ENCODE data around the gene TPRG1L. TPM values are rescaled to one million over a fixed set of nuclear protein-coding genes. Genes with fewer than 3 reads are reported as not detected.

TPRG1L gene
- total and polyA plus RNA-seq, 2 of the 4 experiments (the other 2 are of a cell fraction), result 25.3 to 39.5 TPM

DNA sequence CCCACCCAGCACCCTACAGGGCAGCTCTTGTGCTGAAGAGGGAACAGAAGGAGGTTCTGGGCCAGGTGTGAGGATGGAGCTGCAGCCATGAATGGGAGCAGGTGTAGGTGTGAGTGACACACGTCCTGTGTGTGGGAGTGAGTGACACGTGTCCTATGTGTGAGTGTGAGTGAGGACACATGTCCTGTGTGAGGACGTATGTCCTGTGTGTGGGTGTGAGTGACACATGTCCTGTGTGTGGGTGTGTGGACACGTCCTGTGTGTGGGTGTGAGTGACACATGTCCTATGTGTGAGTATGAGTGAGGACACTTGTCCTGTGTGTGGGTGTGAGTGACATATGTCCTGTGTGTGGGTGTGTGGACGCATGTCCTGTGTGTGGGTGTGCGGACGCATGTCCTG lies 39.9 kb upstream of the TPRG1L start:
- TF ChIP-seq MXI1 (IDR thresholded peaks at IDR 0.05; ENCODE audit: borderline replicate concordance, low read depth, low read length), result no peak
- no peak for TF ChIP-seq RFX5 (IDR thresholded peaks at IDR 0.05; ENCODE audit: low read depth, low read length)
- TF ChIP-seq FOS (IDR thresholded peaks at IDR 0.05; ENCODE audit: low read depth, low read length), result no peak
- TF ChIP-seq CEBPB (IDR thresholded peaks at IDR 0.05; ENCODE audit: low read depth, low read length), result no peak
- TF ChIP-seq BHLHE40 (IDR thresholded peaks at IDR 0.05; ENCODE audit: low read depth, low read length), result no peak
- no peak for TF ChIP-seq CHD1 (IDR thresholded peaks at IDR 0.05; ENCODE audit: low read depth, low read length)
- TF ChIP-seq, protein P1, sequence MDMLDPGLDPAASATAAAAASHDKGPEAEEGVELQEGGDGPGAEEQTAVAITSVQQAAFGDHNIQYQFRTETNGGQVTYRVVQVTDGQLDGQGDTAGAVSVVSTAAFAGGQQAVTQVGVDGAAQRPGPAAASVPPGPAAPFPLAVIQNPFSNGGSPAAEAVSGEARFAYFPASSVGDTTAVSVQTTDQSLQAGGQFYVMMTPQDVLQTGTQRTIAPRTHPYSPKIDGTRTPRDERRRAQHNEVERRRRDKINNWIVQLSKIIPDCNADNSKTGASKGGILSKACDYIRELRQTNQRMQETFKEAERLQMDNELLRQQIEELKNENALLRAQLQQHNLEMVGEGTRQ (IDR thresholded peaks at IDR 0.05; ENCODE audit: low read depth, low read length), result no peak
- TF ChIP-seq NFE2L2 (IDR thresholded peaks at IDR 0.05; ENCODE audit: low read depth, low read length), result no peak
- no peak for TF ChIP-seq RAD21 (IDR thresholded peaks at IDR 0.05; ENCODE audit: low read length)
- no peak for TF ChIP-seq MAFK (IDR thresholded peaks at IDR 0.05; ENCODE audit: low read depth, low read length)
- TF ChIP-seq, protein P2, sequence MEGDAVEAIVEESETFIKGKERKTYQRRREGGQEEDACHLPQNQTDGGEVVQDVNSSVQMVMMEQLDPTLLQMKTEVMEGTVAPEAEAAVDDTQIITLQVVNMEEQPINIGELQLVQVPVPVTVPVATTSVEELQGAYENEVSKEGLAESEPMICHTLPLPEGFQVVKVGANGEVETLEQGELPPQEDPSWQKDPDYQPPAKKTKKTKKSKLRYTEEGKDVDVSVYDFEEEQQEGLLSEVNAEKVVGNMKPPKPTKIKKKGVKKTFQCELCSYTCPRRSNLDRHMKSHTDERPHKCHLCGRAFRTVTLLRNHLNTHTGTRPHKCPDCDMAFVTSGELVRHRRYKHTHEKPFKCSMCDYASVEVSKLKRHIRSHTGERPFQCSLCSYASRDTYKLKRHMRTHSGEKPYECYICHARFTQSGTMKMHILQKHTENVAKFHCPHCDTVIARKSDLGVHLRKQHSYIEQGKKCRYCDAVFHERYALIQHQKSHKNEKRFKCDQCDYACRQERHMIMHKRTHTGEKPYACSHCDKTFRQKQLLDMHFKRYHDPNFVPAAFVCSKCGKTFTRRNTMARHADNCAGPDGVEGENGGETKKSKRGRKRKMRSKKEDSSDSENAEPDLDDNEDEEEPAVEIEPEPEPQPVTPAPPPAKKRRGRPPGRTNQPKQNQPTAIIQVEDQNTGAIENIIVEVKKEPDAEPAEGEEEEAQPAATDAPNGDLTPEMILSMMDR (conservative IDR thresholded peaks at IDR 0.05; ENCODE audit: low read depth, low read length), result no peak
- no peak for TF ChIP-seq MAZ (IDR thresholded peaks at IDR 0.05; ENCODE audit: borderline replicate concordance, low read depth, low read length)
- no peak for TF ChIP-seq SMC3 (IDR thresholded peaks at IDR 0.05; ENCODE audit: low read depth, low read length)
- TF ChIP-seq RCOR1 (IDR thresholded peaks at IDR 0.05; ENCODE audit: insufficient replicate concordance, low read length), result no peak
- no peak for TF ChIP-seq POLR2A (IDR thresholded peaks at IDR 0.05; ENCODE audit: low read depth, low read length)
- TF ChIP-seq ELK1 (IDR thresholded peaks at IDR 0.05; ENCODE audit: borderline replicate concordance, low read depth, low read length), result no peak
- no TSS peak for BruUV-seq (replicated peaks)
- H3K23ac ChIP-seq (ENCODE audit: low read depth, low read length), result no peak overlapping the region
- H3K4ac ChIP-seq (ENCODE audit: low read depth, low read length), result no peak overlapping the region
- no peak overlapping the region for H2AK9ac ChIP-seq (replicated peaks; ENCODE audit: low read depth, low read length, poor library complexity)
- no peak overlapping the region for H3K56ac ChIP-seq (ENCODE audit: extremely low read depth, insufficient read depth, low read length)
- H3K4me1 ChIP-seq (ENCODE audit: control insufficient read depth, insufficient read depth, low read length), result no peaks in the 10 kb centered on the region
- H2AFZ ChIP-seq (replicated peaks; ENCODE audit: low read length, poor library complexity), result no peak overlapping the region
- no peak for ATAC-seq (ENCODE audit: low read depth)
- H3K4me2 ChIP-seq (ENCODE audit: low read depth, low read length), result no peak overlapping the region
- H3K4me3 ChIP-seq (ENCODE audit: insufficient read depth, low read depth, low read length), result no peak overlapping the region
- no peaks in the 10 kb centered on the region; the same call in 1 of the 2 replicates for H3K27me3 ChIP-seq (ENCODE audit: control insufficient read depth, insufficient read depth, low read length)
- H2BK120ac ChIP-seq (ENCODE audit: low read depth, low read length), result no peak overlapping the region
- dilution Hi-C loops (cut with HindIII; ENCODE audit: low sequenced_read_pairs, unreplicated experiment), result no loop called here
- 79% methylated on average over 6 of the region's 7 CpGs; no CpG with 5 or more reads in 1 of the 2 experiments for WGBS, 2 experiments (ENCODE audit: extremely low coverage in 2 of 2, insufficient read length in 1 of 2)
- H2AK5ac ChIP-seq (ENCODE audit: low read depth, low read length), result no peak overlapping the region
- intact Hi-C loops (cut with micrococcal nuclease), result no loop called here
- no peak overlapping the region for H4K8ac ChIP-seq (ENCODE audit: low read depth in 2 of 2, low read length in 2 of 2)
- CTCF ChIA-PET, result no interaction called here
- H3K18ac ChIP-seq (ENCODE audit: low read depth, low read length), result no peak overlapping the region
- H3K9me3 ChIP-seq (ENCODE audit: control insufficient read depth, insufficient read depth, low read length), result peaks cover 2% of the 10 kb centered on the region
- no peak overlapping the region for H3K14ac ChIP-seq (replicated peaks; ENCODE audit: low read depth, low read length)
- no peak overlapping the region for H3K9ac ChIP-seq (ENCODE audit: low read depth, low read length)
- DNase-seq, result no peak
- H4K20me1 ChIP-seq (ENCODE audit: insufficient read depth, low read length), result no peaks in the 10 kb centered on the region; the same call in 1 of the 2 replicates
- H2BK5ac ChIP-seq (ENCODE audit: low read depth, low read length, poor library complexity, severe bottlenecking), result no peak overlapping the region
- H4K91ac ChIP-seq (ENCODE audit: insufficient read depth, low read depth, low read length), result no peak overlapping the region
- in situ Hi-C loops (cut with MboI; ENCODE audit: low sequenced_read_pairs), result no loop called here
- H2BK20ac ChIP-seq (ENCODE audit: low read depth, low read length), result no peak overlapping the region
- no peak overlapping the region for H4K5ac ChIP-seq (ENCODE audit: low read depth, low read length)
- no peaks in the 10 kb centered on the region for H3K9me1 ChIP-seq (ENCODE audit: insufficient read depth, low read length)
- no peaks in the 10 kb centered on the region for H3K36me3 ChIP-seq (ENCODE audit: control insufficient read depth, insufficient read depth, low read length)
- POLR2A ChIA-PET (ENCODE audit: unreplicated experiment), result no interaction called here
- H3K79me1 ChIP-seq (ENCODE audit: low read depth in 1 of 2, low read length in 2 of 2), result no peaks in the 10 kb centered on the region
- H3K27ac ChIP-seq (ENCODE audit: insufficient read depth, low read length), result no peak overlapping the region
- no peak overlapping the region for H2BK15ac ChIP-seq (ENCODE audit: low read depth, low read length)

Measured in IMR-90 (cell line).